HCT116 (cell line): ENCODE data around the gene GPR157. TPM values are rescaled to one million over a fixed set of nuclear protein-coding genes. Genes with fewer than 3 reads are reported as not detected.

Experiments used
- ATAC-seq: fragments of 200-7000 bp; cut with Tn5 transposase; 2 replicates; pipeline ENCODE4 v1.9.1; 2020; ENCODE audit warnings: mild to moderate bottlenecking, moderate library complexity
- BruUV-seq: library from RNA; stranded (reverse); fragments of 400-500 nt; replicated peaks from 2 replicates; lab custom pipeline; 2021; lab: Mats Ljungman, UMichigan
- CTCF ChIA-PET: fragments of 300-600 bp; sonication (Branson Sonifier 250); formaldehyde crosslinking; loops from one replicate; lab custom pipeline; 2021; ENCODE audit warnings: antibody characterized with exemption; lab: Charles Lee
- POLR2A ChIA-PET: fragments of 300-600, 350-600 bp; sonication (Branson Sonifier 250); formaldehyde crosslinking; loops from one replicate; lab custom pipeline; 2021; ENCODE audit warnings: antibody characterized with exemption; lab: Charles Lee
- RAD21 ChIA-PET, 2 experiments: fragments of 300-600 bp; sonication (Branson Sonifier 250); formaldehyde crosslinking; loops; one replicate each; lab custom pipeline; 2023; ENCODE audit warnings: low total read pairs in 2 of 2; ENCODE audit not compliant: uncharacterized antibody in 2 of 2, unreplicated experiment in 2 of 2, low non-redundant PET in 1 of 2; lab: Charles Lee
- DNase-seq: peaks from one replicate; pipeline ENCODE4 v3.0.0-alpha.2; 2010; ENCODE audit warnings: low read depth, low spot score
- H2AFZ ChIP-seq: fragments of 200-600 bp; shearing (Covaris generic), sonication (generic); 2 replicates; pipeline ENCODE4 v1.6.1; 2017; ENCODE audit warnings: low read depth, mixed run types, mixed read lengths, antibody characterized with exemption, low read length; ENCODE audit not compliant: poor library complexity, severe bottlenecking
- H3K27ac ChIP-seq: 2 replicates; pipeline ENCODE4 v1.5.1; 2012; ENCODE audit warnings: low read depth, low read length
- H3K27me3 ChIP-seq: fragments of 200-600 bp; sonication (generic); 2 replicates; pipeline ENCODE4 v1.6.1; 2016; ENCODE audit warnings: mixed run types, low read length, mixed read lengths; ENCODE audit not compliant: insufficient read depth
- H3K36me3 ChIP-seq, 2 experiments: fragments of 200-500 bp in 1 of 2; fragments of 200-600 bp in 1 of 2; sonication (Bioruptor generic) in 1 of 2; sonication (generic) in 1 of 2; 2 replicates each; pipeline versions ENCODE4 v1.5.1 to v1.6.1; 2014 to 2016; ENCODE audit warnings: low read length in 2 of 2, inconsistent platforms in 1 of 2, mixed read lengths in 1 of 2, mixed run types in 1 of 2; ENCODE audit not compliant: insufficient read depth in 2 of 2, control insufficient read depth in 1 of 2
- H3K4me1 ChIP-seq, 2 experiments: fragments of 200-600 bp in 1 of 2; sonication (generic) in 1 of 2; 2 replicates each; pipeline versions ENCODE4 v1.5.1 to v1.6.1; 2012 to 2017; ENCODE audit warnings: low read length in 2 of 2, inconsistent platforms in 1 of 2, mild to moderate bottlenecking in 1 of 2, mixed read lengths in 1 of 2, mixed run types in 1 of 2, moderate library complexity in 1 of 2; ENCODE audit not compliant: insufficient read depth in 2 of 2, control insufficient read depth in 1 of 2
- H3K4me2 ChIP-seq: fragments of 200-600 bp; sonication (generic); 2 replicates; pipeline ENCODE4 v1.6.1; 2017; ENCODE audit warnings: mixed run types, low read length, mixed read lengths
- H3K4me3 ChIP-seq, 2 experiments: fragments of 200-600 bp in 1 of 2; sonication (generic) in 1 of 2; replicated peaks in 1 of 2; 2 replicates each; pipeline ENCODE4 v1.5.1; 2011 to 2016; ENCODE audit warnings: low read length in 2 of 2, control low read depth in 1 of 2, low read depth in 1 of 2, mild to moderate bottlenecking in 1 of 2, mixed read lengths in 1 of 2, mixed run types in 1 of 2
- H3K79me2 ChIP-seq: fragments of 200-600 bp; sonication (generic); 2 replicates; pipeline ENCODE4 v1.6.1; 2017; ENCODE audit warnings: mild to moderate bottlenecking, mixed run types, low read length, moderate library complexity, mixed read lengths; ENCODE audit not compliant: insufficient read depth
- H3K9ac ChIP-seq: fragments of 200-600 bp; sonication (generic); 2 replicates; pipeline ENCODE4 v1.6.1; 2016; ENCODE audit warnings: low read length, mixed read lengths
- H3K9me2 ChIP-seq: fragments of 200-600 bp; sonication (generic), shearing (Covaris generic); 2 replicates; pipeline ENCODE4 v1.6.1; 2017; ENCODE audit warnings: mixed run types, mild to moderate bottlenecking, moderate library complexity; ENCODE audit not compliant: insufficient read depth
- H3K9me3 ChIP-seq, 2 experiments: fragments of 200-500 bp in 1 of 2; fragments of 200-600 bp in 1 of 2; sonication (Bioruptor generic) in 1 of 2; sonication (generic) in 1 of 2; 2 replicates each; pipeline ENCODE4 v1.6.1; 2014 to 2017; ENCODE audit warnings: low read length in 2 of 2, mixed read lengths in 2 of 2, inconsistent platforms in 1 of 2, low read depth in 1 of 2, mild to moderate bottlenecking in 1 of 2, mixed run types in 1 of 2, moderate library complexity in 1 of 2; ENCODE audit not compliant: control insufficient read depth in 1 of 2, insufficient read depth in 1 of 2
- H4K20me1 ChIP-seq: fragments of 200-600 bp; sonication (generic), shearing (Covaris generic); 2 replicates; pipeline ENCODE4 v1.6.1; 2017; ENCODE audit warnings: mixed run types, mild to moderate bottlenecking, moderate library complexity; ENCODE audit not compliant: insufficient read depth
- ATF3 ChIP-seq: IDR thresholded peaks from 2 replicates; pipeline ENCODE4 v1.6.1; 2012
- CEBPB ChIP-seq: IDR thresholded peaks from 2 replicates; pipeline ENCODE4 v1.6.1; 2012; ENCODE audit warnings: low read depth
- CTCF ChIP-seq, 3 experiments: fragments of 200-600 bp in 1 of 3; sonication (generic) in 1 of 3; IDR thresholded peaks in 2 of 3; conservative IDR thresholded peaks in 1 of 3; 2 replicates each; pipeline ENCODE4 v1.5.1; 2012 to 2017; ENCODE audit warnings: low read depth in 2 of 3, low read length in 2 of 3, antibody characterized with exemption in 1 of 3, borderline replicate concordance in 1 of 3, control low read depth in 1 of 3, mild to moderate bottlenecking in 1 of 3, mixed read lengths in 1 of 3, mixed run types in 1 of 3, moderate library complexity in 1 of 3; ENCODE audit not compliant: insufficient read depth in 1 of 3
- EGR1 ChIP-seq: IDR thresholded peaks from 2 replicates; pipeline ENCODE4 v1.6.1; 2012; ENCODE audit warnings: low read depth
- ELF1 ChIP-seq: IDR thresholded peaks from 2 replicates; pipeline ENCODE4 v1.6.1; 2012; ENCODE audit warnings: low read depth, borderline replicate concordance
- EZH2 ChIP-seq: fragments of 200-600 bp; sonication (generic); IDR thresholded peaks from 2 replicates; pipeline ENCODE4 v1.6.1; 2017; ENCODE audit warnings: antibody characterized with exemption, mixed run types
- EZH2phosphoT487 ChIP-seq: fragments of 200-600 bp; IDR thresholded peaks from 2 replicates; pipeline ENCODE4 v1.6.1; 2018; ENCODE audit warnings: antibody characterized with exemption, borderline replicate concordance
- FOSL1 ChIP-seq: IDR thresholded peaks from 2 replicates; pipeline ENCODE4 v1.6.1; 2012; ENCODE audit warnings: low read depth
- TCF7L2 ChIP-seq: IDR thresholded peaks from 2 replicates; pipeline ENCODE4 v1.7.0; 2011; ENCODE audit warnings: borderline replicate concordance, inconsistent platforms; ENCODE audit not compliant: insufficient read depth, insufficient read length; ENCODE audit errors: extremely low read depth
- YY1 ChIP-seq: IDR thresholded peaks from 2 replicates; pipeline ENCODE4 v1.6.1; 2011; ENCODE audit warnings: low read length, low read depth, moderate library complexity, mild to moderate bottlenecking; ENCODE audit not compliant: insufficient replicate concordance; ENCODE audit errors: extremely low read depth
- ZBTB33 ChIP-seq: IDR thresholded peaks from 2 replicates; pipeline ENCODE4 v1.6.1; 2011; ENCODE audit warnings: mild to moderate bottlenecking, low read length, moderate library complexity; ENCODE audit not compliant: insufficient replicate concordance; ENCODE audit errors: extremely low read depth
- intact Hi-C: fragments of 100-400 bp; cut with micrococcal nuclease; formaldehyde crosslinking; loops from 2 replicates; pipeline ENCODE4 v1.10.0; 2022
- total RNA-seq: library from RNA; stranded (reverse); gene quantifications from one replicate; pipeline ENCODE4 v1.2.1, GENCODE V29; 2021; ENCODE audit not compliant: unreplicated experiment

The GPR157 gene
- total RNA-seq, 1 experiment from 2014 or later, result 7.7 TPM

GRCh38 chr1:9151328-9151860, 22.5 kb upstream of the GPR157 start:
- Histone ChIP-seq H3K9me2 (no peaks in the 10 kb centered on the region), H3K4me3 (no peak overlapping the region), H3K27me3 (no peaks in the 10 kb centered on the region), H3K27ac (no peak overlapping the region), H3K79me2 (peaks cover 8% of the 10 kb centered on the region; the same call in 1 of the 2 replicates), H3K36me3 (no peaks in the 10 kb centered on the region; a peak in 1 of 4 replicates), H3K9ac (no peak overlapping the region), H2AFZ (no peak overlapping the region)
- RAD21 ChIA-PET, result no interaction called here
- no peak for DNase-seq
- CTCF ChIA-PET, result interaction anchor here (2.2 kb wide), 1 partner anchor 9 kb away, joined by 10 read pairs; no protein-coding TSS in a partner anchor
- intact Hi-C loops, result no loop called here
- TF ChIP-seq ELF1 (no peak), TCF7L2 (no peak), EZH2 (no peak), CTCF (IDR thresholded peaks at IDR 0.05 in 2 of 3, conservative IDR thresholded peaks at IDR 0.05 in 1 of 3; ENCODE audit: borderline replicate concordance in 1 of 3, insufficient read depth in 1 of 3, low read depth in 2 of 3, low read length in 2 of 3) (no peak), EZH2phosphoT487 (no peak), ATF3 (no peak), CEBPB (no peak), ZBTB33 (no peak), YY1 (no peak), FOSL1 (no peak), EGR1 (no peak)
- TF ChIP-seq, all 23 proteins: peak for 0
- ATAC-seq, result no peak
- H3K9me3 ChIP-seq, result no peaks in the 10 kb centered on the region
- peaks cover 0 to 6% of the 10 kb centered on the region in 2 experiments; a peak in 1 of 4 replicates for H3K4me1 ChIP-seq
- no TSS peak for BruUV-seq
- H4K20me1 ChIP-seq, result no peaks in the 10 kb centered on the region
- POLR2A ChIA-PET, result no interaction called here
- H3K4me2 ChIP-seq, result no peak overlapping the region
